ENCODE data around the gene ADCY5. TPM values are rescaled to one million over a fixed set of nuclear protein-coding genes. Genes with fewer than 3 reads are reported as not detected.

Gene ADCY5
- total RNA-seq, 1 donor from 2014 or later, result 10.6 TPM

- H3K4me1 Mint-ChIP-seq (ENCODE audit: unreplicated experiment), result peaks cover 18% of the 10 kb centered on the region
- H3K36me3 Mint-ChIP-seq (ENCODE audit: unreplicated experiment), result peaks cover 21% of the 10 kb centered on the region
- no peak for TF ChIP-seq CTCF (IDR thresholded peaks at IDR 0.05)
- no peaks in the 10 kb centered on the region for H3K27me3 Mint-ChIP-seq (ENCODE audit: unreplicated experiment)
- no peak for DNase-seq (ENCODE audit: extremely low spot score, unreplicated experiment)
- H3K4me3 Mint-ChIP-seq (ENCODE audit: unreplicated experiment), result no peak overlapping the region
- H3K27ac Mint-ChIP-seq (ENCODE audit: unreplicated experiment), result no peak overlapping the region
- peaks cover under 1% of the 10 kb centered on the region for H3K9me3 Mint-ChIP-seq (ENCODE audit: unreplicated experiment)
Measured at GRCh38 chr3:123271466-123272159, 177.3 kb downstream of the ADCY5 start.

GRCh38 chr3:123270818-123271217, 178.1 kb downstream of the ADCY5 start:
- DNase-seq (ENCODE audit: extremely low spot score, unreplicated experiment), result no peak
- H3K9me3 Mint-ChIP-seq (ENCODE audit: unreplicated experiment), result peaks cover 8% of the 10 kb centered on the region
- peaks cover 18% of the 10 kb centered on the region for H3K4me1 Mint-ChIP-seq (ENCODE audit: unreplicated experiment)
- no peaks in the 10 kb centered on the region for H3K27me3 Mint-ChIP-seq (ENCODE audit: unreplicated experiment)
- H3K4me3 Mint-ChIP-seq (ENCODE audit: unreplicated experiment), result no peak overlapping the region
- H3K36me3 Mint-ChIP-seq (ENCODE audit: unreplicated experiment), result peaks cover 28% of the 10 kb centered on the region
- no peak overlapping the region for H3K27ac Mint-ChIP-seq (ENCODE audit: unreplicated experiment)
- no peak for TF ChIP-seq CTCF (IDR thresholded peaks at IDR 0.05)

- TF ChIP-seq CTCF (IDR thresholded peaks at IDR 0.05), result no peak
- no peak for DNase-seq (ENCODE audit: extremely low spot score, unreplicated experiment)
- no peak overlapping the region for H3K4me3 Mint-ChIP-seq (ENCODE audit: unreplicated experiment)
Measured at GRCh38 chr3:123267821-123268220, 181.1 kb downstream of the ADCY5 start.

GRCh38 chr3:123263941-123264340, 184.9 kb downstream of the ADCY5 start:
- Mint-ChIP-seq H3K9me3 (ENCODE audit: unreplicated experiment) (peaks cover 10% of the 10 kb centered on the region), H3K4me1 (ENCODE audit: unreplicated experiment) (peaks cover under 1% of the 10 kb centered on the region), H3K27me3 (ENCODE audit: unreplicated experiment) (no peaks in the 10 kb centered on the region), H3K36me3 (ENCODE audit: unreplicated experiment) (peaks cover 38% of the 10 kb centered on the region), H3K27ac (ENCODE audit: unreplicated experiment) (no peak overlapping the region), H3K4me3 (ENCODE audit: unreplicated experiment) (no peak overlapping the region)
- no peak for DNase-seq (ENCODE audit: extremely low spot score, unreplicated experiment)
- TF ChIP-seq CTCF (IDR thresholded peaks at IDR 0.05), result no peak

More at GRCh38 chr3:123267821-123268220, 181.1 kb downstream of the ADCY5 start:
- Mint-ChIP-seq H3K36me3 (ENCODE audit: unreplicated experiment) (peaks cover 37% of the 10 kb centered on the region), H3K4me1 (ENCODE audit: unreplicated experiment) (peaks cover 5% of the 10 kb centered on the region), H3K27ac (ENCODE audit: unreplicated experiment) (no peak overlapping the region), H3K9me3 (ENCODE audit: unreplicated experiment) (peaks cover 10% of the 10 kb centered on the region), H3K27me3 (ENCODE audit: unreplicated experiment) (no peaks in the 10 kb centered on the region)

- Mint-ChIP-seq H3K4me3 (ENCODE audit: unreplicated experiment) (no peak overlapping the region), H3K4me1 (ENCODE audit: unreplicated experiment) (peaks cover 7% of the 10 kb centered on the region), H3K36me3 (ENCODE audit: unreplicated experiment) (peaks cover 34% of the 10 kb centered on the region), H3K27ac (ENCODE audit: unreplicated experiment) (no peak overlapping the region), H3K9me3 (ENCODE audit: unreplicated experiment) (peaks cover 10% of the 10 kb centered on the region), H3K27me3 (ENCODE audit: unreplicated experiment) (no peaks in the 10 kb centered on the region)
- TF ChIP-seq CTCF (IDR thresholded peaks at IDR 0.05), result no peak
- no peak for DNase-seq (ENCODE audit: extremely low spot score, unreplicated experiment)
Measured at GRCh38 chr3:123262868-123263267, 186.0 kb downstream of the ADCY5 start.

Measured in osteocyte (in vitro differentiated cells).